ENCODE results near the gene C13orf46. TPM values are rescaled to one million over a fixed set of nuclear protein-coding genes. Genes with fewer than 3 reads are reported as not detected.

C13orf46 gene
- total and polyA plus RNA-seq, 4 donors = 0.13 to 3.5 (median 1.3) TPM

DNA sequence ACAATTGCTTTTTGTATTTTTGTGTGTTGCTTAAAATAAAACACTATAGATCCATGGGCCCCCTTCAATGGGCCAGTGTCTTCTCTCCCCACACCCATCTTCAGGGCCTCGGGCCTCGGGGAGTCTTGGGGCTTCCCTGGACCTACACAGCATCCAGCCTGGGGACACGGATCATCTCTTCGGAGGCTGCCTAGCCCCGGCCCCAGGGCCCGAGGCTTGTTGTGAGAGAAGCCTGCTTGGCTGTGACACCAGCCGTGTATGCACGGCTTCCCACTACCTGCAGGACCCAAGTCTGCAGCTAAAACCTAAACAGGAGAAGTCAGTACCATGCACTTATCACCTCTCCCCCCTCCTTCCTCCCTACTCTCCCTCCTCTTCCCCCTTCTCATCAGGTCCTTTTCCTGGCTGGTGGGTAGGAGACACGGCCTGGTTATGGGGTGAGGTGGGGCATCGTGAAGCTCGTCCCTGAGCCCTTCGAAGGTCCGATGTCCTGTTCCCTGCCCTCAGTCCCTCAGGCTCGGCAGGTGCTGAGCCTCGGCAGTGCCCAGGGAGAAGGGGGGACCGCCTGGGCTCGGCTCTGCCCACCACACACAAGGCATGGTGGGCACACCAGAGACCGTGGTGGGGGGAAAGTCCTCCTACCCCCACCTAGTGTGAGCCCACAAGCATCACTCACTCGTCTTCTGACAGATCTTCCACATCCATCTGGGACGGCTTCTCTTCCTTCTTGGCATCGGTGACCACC is 9.5 kb downstream of the C13orf46 start:
- WGBS, 2 donors = 93 to 95% methylated on average over 21 of the region's 21 CpGs
- DNase-seq = peak; percentile 37 to 46

DNA sequence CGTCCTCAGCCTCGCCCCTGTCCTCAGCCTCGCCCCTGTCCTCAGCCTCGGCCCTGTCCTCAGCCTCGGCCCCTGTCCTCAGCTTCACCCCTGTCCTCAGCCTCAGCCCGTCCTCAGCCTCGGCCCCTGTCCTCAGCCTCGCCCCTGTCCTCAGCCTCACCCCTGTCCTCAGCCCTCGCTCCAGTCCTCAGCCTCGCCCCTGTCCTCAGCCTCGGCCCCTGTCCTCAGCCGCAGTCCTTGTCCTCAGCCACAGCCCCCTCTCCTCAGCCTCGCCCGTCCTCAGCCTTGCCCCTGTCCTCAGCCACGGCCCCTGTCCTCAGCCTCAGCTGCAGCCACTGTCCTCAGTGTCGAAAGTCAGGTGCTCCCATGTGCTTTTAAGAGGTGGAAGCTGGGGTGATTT is 10.5 kb downstream of the C13orf46 start:
- no peaks in the 10 kb centered on the region for H3K9me3 ChIP-seq (ENCODE audit: control insufficient read depth, low read length)
- no peaks in the 10 kb centered on the region for H3K36me3 ChIP-seq (ENCODE audit: control insufficient read depth in 1 of 2, insufficient read depth in 2 of 2, low read length in 1 of 2)
- no peaks in the 10 kb centered on the region for H3K4me1 ChIP-seq (ENCODE audit: control insufficient read depth in 1 of 2, insufficient read depth in 2 of 2, low read length in 2 of 2)
- ATAC-seq (ENCODE audit: low FRiP score) (no peak), DNase-seq (peak; percentile 39 to 60)
- WGBS, 2 donors = 94 to 97% methylated on average over 16 of the region's 16 CpGs
- H3K27ac ChIP-seq (ENCODE audit: low read depth in 1 of 2, low read length in 2 of 2) = no peak overlapping the region
- no peaks in the 10 kb centered on the region for H3K27me3 ChIP-seq (ENCODE audit: control insufficient read depth in 1 of 2, insufficient read depth in 2 of 2, low read length in 1 of 2)
- H3K4me3 ChIP-seq (ENCODE audit: low read length in 2 of 2) = no peak overlapping the region
- intact Hi-C loops (cut with DNase I) = no loop called here

More for the DNA sequence above, 9.5 kb downstream of the C13orf46 start:
- no peaks in the 10 kb centered on the region for H3K9me3 ChIP-seq (ENCODE audit: control insufficient read depth, low read length)
- no peaks in the 10 kb centered on the region for H3K36me3 ChIP-seq (ENCODE audit: control insufficient read depth in 1 of 2, insufficient read depth in 2 of 2, low read length in 1 of 2)
- H3K27ac ChIP-seq (ENCODE audit: low read depth in 1 of 2, low read length in 2 of 2) = no peak overlapping the region
- intact Hi-C loops (cut with DNase I) = no loop called here
- no peak for ATAC-seq (ENCODE audit: low FRiP score)
- no peaks in the 10 kb centered on the region for H3K27me3 ChIP-seq (ENCODE audit: control insufficient read depth in 1 of 2, insufficient read depth in 2 of 2, low read length in 1 of 2)
- no peaks in the 10 kb centered on the region for H3K4me1 ChIP-seq (ENCODE audit: control insufficient read depth in 1 of 2, insufficient read depth in 2 of 2, low read length in 2 of 2)
- H3K4me3 ChIP-seq (ENCODE audit: low read length in 2 of 2) = no peak overlapping the region

DNA sequence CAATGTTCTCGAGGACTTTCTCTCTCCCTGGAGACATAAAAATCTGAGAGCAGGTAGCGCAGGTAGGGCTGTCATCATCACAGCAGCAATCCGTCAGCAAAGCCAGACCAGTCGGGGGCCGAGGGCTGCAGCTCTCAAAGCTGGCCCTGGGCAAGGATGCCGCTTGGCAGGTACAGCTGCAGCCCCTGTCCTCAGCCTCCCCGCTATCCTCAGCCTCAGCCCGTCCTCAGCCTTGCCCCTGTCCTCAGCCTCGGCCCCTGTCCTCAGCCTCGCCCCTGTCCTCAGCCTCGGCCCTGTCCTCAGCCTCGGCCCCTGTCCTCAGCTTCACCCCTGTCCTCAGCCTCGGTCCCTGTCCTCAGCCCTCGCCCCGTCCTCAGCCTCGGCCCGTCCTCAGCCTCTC is 10.9 kb downstream of the C13orf46 start:
- DNase-seq = peak; percentile 14 to 62
- Histone ChIP-seq H3K27me3 (ENCODE audit: control insufficient read depth in 1 of 2, insufficient read depth in 2 of 2, low read length in 1 of 2) (no peaks in the 10 kb centered on the region), H3K4me3 (ENCODE audit: low read length in 2 of 2) (no peak overlapping the region), H3K27ac (ENCODE audit: low read depth in 1 of 2, low read length in 2 of 2) (no peak overlapping the region), H3K4me1 (ENCODE audit: control insufficient read depth in 1 of 2, insufficient read depth in 2 of 2, low read length in 2 of 2) (no peaks in the 10 kb centered on the region), H3K36me3 (ENCODE audit: control insufficient read depth in 1 of 2, insufficient read depth in 2 of 2, low read length in 1 of 2) (no peaks in the 10 kb centered on the region), H3K9me3 (ENCODE audit: control insufficient read depth, low read length) (no peaks in the 10 kb centered on the region)
- intact Hi-C loops (cut with DNase I) = no loop called here
- no peak for ATAC-seq (ENCODE audit: low FRiP score)
- WGBS, 2 donors = 96 to 98% methylated on average over 15 to 17 of the region's 17 CpGs

DNA sequence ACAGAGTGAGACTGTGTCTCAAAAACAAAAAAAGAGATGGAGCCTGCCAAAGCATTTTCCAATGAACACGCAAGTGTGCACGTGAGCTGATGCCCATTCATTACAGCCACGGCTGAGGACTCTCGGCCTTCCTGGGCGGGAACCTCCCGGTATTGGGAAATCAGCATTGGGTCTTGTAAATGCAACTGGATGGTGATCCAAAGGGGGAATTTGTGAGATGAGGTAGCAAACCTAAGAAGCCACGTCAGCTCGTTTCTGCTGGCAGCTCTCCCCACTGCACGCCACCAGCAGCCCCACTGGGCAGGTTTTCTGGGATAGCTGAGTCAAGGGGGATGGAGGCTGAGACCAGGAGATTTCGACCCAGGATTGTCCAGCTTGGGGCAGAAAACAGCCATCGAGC is 11.5 kb downstream of the C13orf46 start:
- WGBS, 2 donors = 80 to 86% methylated on average over 11 of the region's 11 CpGs
- H3K4me1 ChIP-seq (ENCODE audit: control insufficient read depth in 1 of 2, insufficient read depth in 2 of 2, low read length in 2 of 2) = no peaks in the 10 kb centered on the region
- no peak overlapping the region for H3K4me3 ChIP-seq (ENCODE audit: low read length in 2 of 2)
- H3K9me3 ChIP-seq (ENCODE audit: control insufficient read depth, low read length) = no peaks in the 10 kb centered on the region
- peak; percentile 42 to 55 for DNase-seq
- intact Hi-C loops (cut with DNase I) = no loop called here
- no peak for ATAC-seq (ENCODE audit: low FRiP score)
- H3K27ac ChIP-seq (ENCODE audit: low read depth in 1 of 2, low read length in 2 of 2) = no peak overlapping the region
- H3K36me3 ChIP-seq (ENCODE audit: control insufficient read depth in 1 of 2, insufficient read depth in 2 of 2, low read length in 1 of 2) = no peaks in the 10 kb centered on the region
- no peaks in the 10 kb centered on the region for H3K27me3 ChIP-seq (ENCODE audit: control insufficient read depth in 1 of 2, insufficient read depth in 2 of 2, low read length in 1 of 2)

DNA sequence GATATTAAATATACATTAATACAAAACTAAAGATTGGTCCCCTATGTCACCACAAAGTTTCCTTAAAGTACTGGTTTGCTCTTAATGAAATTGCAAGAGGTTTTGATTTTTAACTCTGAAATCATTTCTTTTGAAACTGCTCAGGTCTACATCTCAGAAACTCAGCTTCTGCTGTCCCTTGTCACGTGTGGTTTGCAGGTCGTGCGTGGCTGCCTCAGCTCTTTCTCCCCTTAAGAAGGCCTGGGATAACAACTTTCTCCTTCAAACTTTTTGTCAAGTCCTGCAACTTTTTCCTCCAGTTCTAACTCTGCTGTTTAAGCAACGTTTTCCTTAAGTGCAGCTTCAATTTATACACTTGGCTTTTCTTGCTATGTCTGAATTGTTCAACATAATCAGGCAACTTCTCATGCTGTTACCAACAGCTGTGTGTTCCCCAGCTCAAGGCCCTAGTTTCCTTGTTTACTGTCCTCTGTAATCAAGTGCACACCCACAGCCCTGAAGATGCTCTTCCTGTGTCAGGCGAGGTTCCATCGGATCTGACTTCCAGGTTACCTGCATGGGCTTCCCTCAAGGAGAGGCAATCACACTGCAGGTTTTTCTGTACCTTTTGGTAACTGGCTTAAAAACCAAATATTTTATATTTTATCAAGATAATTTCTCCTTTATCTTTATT is 13.5 kb downstream of the C13orf46 start:
- Histone ChIP-seq H3K4me3 (ENCODE audit: low read length in 2 of 2) (no peak overlapping the region), H3K27ac (ENCODE audit: low read depth in 1 of 2, low read length in 2 of 2) (no peak overlapping the region), H3K9me3 (ENCODE audit: control insufficient read depth, low read length) (no peaks in the 10 kb centered on the region), H3K27me3 (ENCODE audit: control insufficient read depth in 1 of 2, insufficient read depth in 2 of 2, low read length in 1 of 2) (no peaks in the 10 kb centered on the region), H3K4me1 (ENCODE audit: control insufficient read depth in 1 of 2, insufficient read depth in 2 of 2, low read length in 2 of 2) (no peaks in the 10 kb centered on the region), H3K36me3 (ENCODE audit: control insufficient read depth in 1 of 2, insufficient read depth in 2 of 2, low read length in 1 of 2) (no peaks in the 10 kb centered on the region)
- ATAC-seq (ENCODE audit: low FRiP score) = no peak
- WGBS, 2 donors = 78 to 87% methylated on average over 6 of the region's 6 CpGs
- DNase-seq = peak in 1 of 2 donors; percentile 6
- intact Hi-C loops (cut with DNase I) = no loop called here

DNA sequence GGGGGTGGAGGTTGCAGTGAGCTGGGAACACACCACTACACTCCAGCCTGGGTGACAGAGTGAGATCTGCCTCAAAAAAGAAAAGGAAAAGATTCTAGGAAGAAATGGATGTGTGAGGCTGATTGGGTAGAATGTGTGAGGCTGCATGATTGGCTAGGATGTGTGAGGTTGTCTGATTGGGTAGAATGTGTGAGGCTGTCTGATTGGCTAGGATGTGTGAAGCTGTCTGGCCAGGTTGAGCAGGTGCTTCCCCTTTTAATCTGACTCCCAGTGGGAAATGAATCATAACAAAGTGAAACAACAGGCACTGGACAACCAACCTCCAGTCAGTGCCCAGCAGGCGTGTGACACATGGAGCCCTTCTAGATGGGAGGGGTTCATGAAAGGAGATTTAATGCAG is 14.7 kb downstream of the C13orf46 start:
- DNase-seq (no peak), ATAC-seq (ENCODE audit: low FRiP score) (no peak)
- intact Hi-C loops (cut with DNase I) = no loop called here
- H3K4me3 ChIP-seq (ENCODE audit: low read length in 2 of 2) = no peak overlapping the region
- 83 to 87% methylated on average over 1 of the region's 1 CpG for WGBS, 2 donors
- H3K36me3 ChIP-seq (ENCODE audit: control insufficient read depth in 1 of 2, insufficient read depth in 2 of 2, low read length in 1 of 2) = no peaks in the 10 kb centered on the region
- no peak overlapping the region for H3K27ac ChIP-seq (ENCODE audit: low read depth in 1 of 2, low read length in 2 of 2)
- no peaks in the 10 kb centered on the region for H3K4me1 ChIP-seq (ENCODE audit: control insufficient read depth in 1 of 2, insufficient read depth in 2 of 2, low read length in 2 of 2)
- H3K9me3 ChIP-seq (ENCODE audit: control insufficient read depth, low read length) = no peaks in the 10 kb centered on the region
- no peaks in the 10 kb centered on the region for H3K27me3 ChIP-seq (ENCODE audit: control insufficient read depth in 1 of 2, insufficient read depth in 2 of 2, low read length in 1 of 2)

DNA sequence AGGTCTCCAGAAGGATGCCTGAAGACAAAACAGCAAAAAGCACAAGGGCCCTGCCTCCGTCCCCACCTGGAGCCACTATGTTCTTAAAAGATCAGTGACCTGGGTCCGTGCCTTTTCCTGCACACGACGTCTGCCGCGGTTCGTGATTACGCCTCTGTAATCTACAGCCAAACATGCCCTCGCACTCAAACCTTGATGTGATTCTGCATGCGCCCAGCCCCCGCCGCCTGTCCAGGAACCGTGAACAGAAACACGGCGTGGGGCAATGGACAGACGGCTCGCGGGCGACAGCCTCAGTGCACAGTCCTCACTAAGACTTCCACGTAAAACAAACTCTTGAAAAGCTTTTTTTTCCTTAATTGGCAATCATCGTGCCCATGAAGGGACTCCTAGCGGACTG is 15.5 kb downstream of the C13orf46 start:
- H3K27ac ChIP-seq (ENCODE audit: low read depth in 1 of 2, low read length in 2 of 2) = no peak overlapping the region
- no peak overlapping the region for H3K4me3 ChIP-seq (ENCODE audit: low read length in 2 of 2)
- H3K9me3 ChIP-seq (ENCODE audit: control insufficient read depth, low read length) = no peaks in the 10 kb centered on the region
- ATAC-seq (ENCODE audit: low FRiP score) = no peak
- no peaks in the 10 kb centered on the region for H3K36me3 ChIP-seq (ENCODE audit: control insufficient read depth in 1 of 2, insufficient read depth in 2 of 2, low read length in 1 of 2)
- H3K4me1 ChIP-seq (ENCODE audit: control insufficient read depth in 1 of 2, insufficient read depth in 2 of 2, low read length in 2 of 2) = no peaks in the 10 kb centered on the region
- WGBS, 2 donors = 94 to 95% methylated on average over 22 of the region's 22 CpGs
- no peak for DNase-seq
- intact Hi-C loops (cut with DNase I) = no loop called here
- H3K27me3 ChIP-seq (ENCODE audit: control insufficient read depth in 1 of 2, insufficient read depth in 2 of 2, low read length in 1 of 2) = no peaks in the 10 kb centered on the region

DNA sequence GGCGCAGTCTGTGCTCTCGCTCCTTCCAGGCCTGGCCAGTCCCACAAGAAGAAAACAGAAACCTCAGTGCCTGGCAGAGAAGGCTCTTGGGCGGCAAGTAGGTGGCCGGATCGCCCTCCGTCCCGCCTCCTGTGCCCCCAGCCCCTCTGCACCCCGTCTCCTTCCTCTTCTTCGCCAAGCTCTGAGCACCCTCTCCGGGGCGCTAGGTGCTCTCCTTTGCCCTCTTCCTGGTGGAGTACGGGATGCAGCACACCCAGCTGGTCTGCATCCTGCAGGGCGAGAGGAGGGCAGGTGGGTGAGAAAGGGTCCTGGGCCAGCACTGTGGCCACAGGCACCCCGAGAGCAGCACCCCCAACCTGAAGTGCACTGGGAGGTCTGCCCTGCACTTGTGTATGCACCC is 17.3 kb downstream of the C13orf46 start:
- ATAC-seq (ENCODE audit: low FRiP score) (peak; percentile 21), DNase-seq (peak; percentile 14 to 65)
- H3K27ac ChIP-seq (ENCODE audit: low read depth in 1 of 2, low read length in 2 of 2) = no peak overlapping the region
- no peaks in the 10 kb centered on the region for H3K36me3 ChIP-seq (ENCODE audit: control insufficient read depth in 1 of 2, insufficient read depth in 2 of 2, low read length in 1 of 2)
- no peaks in the 10 kb centered on the region for H3K4me1 ChIP-seq (ENCODE audit: control insufficient read depth in 1 of 2, insufficient read depth in 2 of 2, low read length in 2 of 2)
- H3K4me3 ChIP-seq (ENCODE audit: low read length in 2 of 2) = no peak overlapping the region
- 92 to 94% methylated on average over 14 of the region's 14 CpGs for WGBS, 2 donors
- intact Hi-C loops (cut with DNase I) = no loop called here
- no peaks in the 10 kb centered on the region for H3K9me3 ChIP-seq (ENCODE audit: control insufficient read depth, low read length)
- H3K27me3 ChIP-seq (ENCODE audit: control insufficient read depth in 1 of 2, insufficient read depth in 2 of 2, low read length in 1 of 2) = no peaks in the 10 kb centered on the region

DNA sequence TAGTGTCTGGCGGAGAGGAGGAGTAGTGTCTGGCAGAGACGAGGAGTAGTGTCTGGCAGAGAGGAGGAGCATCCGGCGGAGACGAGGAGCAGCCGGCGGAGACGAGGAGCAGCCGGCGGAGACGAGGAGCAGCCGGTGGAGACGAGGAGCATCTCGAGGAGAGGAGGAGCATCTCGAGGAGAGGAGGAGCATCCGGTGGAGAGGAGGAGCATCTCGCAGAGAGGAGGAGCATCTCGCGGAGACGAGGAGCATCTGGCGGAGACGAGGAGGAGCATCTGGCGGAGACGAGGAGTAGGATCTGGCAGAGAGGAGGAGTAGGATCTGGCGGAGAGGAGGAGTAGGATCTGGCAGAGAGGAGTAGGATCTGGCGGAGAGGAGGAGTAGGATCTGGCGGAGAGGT is 18.2 kb downstream of the C13orf46 start:
- intact Hi-C loops (cut with DNase I) = no loop called here
- Histone ChIP-seq H3K36me3 (ENCODE audit: control insufficient read depth in 1 of 2, insufficient read depth in 2 of 2, low read length in 1 of 2) (no peaks in the 10 kb centered on the region), H3K4me3 (ENCODE audit: low read length in 2 of 2) (no peak overlapping the region), H3K4me1 (ENCODE audit: control insufficient read depth in 1 of 2, insufficient read depth in 2 of 2, low read length in 2 of 2) (no peaks in the 10 kb centered on the region), H3K27ac (ENCODE audit: low read depth in 1 of 2, low read length in 2 of 2) (no peak overlapping the region), H3K27me3 (ENCODE audit: control insufficient read depth in 1 of 2, insufficient read depth in 2 of 2, low read length in 1 of 2) (no peaks in the 10 kb centered on the region), H3K9me3 (ENCODE audit: control insufficient read depth, low read length) (no peaks in the 10 kb centered on the region)
- ATAC-seq (ENCODE audit: low FRiP score) (no peak), DNase-seq (peak in 1 of 2 donors; percentile 43)
- WGBS, 2 donors = 94 to 98% methylated on average over 27 of the region's 27 CpGs
